ENCODE data around the gene ANP32B. TPM values are rescaled to one million over a fixed set of nuclear protein-coding genes. Genes with fewer than 3 reads are reported as not detected.

The ANP32B gene
- total and polyA plus RNA-seq, 2 experiments from 2014 or later, result 13.1 to 114 TPM

DNA sequence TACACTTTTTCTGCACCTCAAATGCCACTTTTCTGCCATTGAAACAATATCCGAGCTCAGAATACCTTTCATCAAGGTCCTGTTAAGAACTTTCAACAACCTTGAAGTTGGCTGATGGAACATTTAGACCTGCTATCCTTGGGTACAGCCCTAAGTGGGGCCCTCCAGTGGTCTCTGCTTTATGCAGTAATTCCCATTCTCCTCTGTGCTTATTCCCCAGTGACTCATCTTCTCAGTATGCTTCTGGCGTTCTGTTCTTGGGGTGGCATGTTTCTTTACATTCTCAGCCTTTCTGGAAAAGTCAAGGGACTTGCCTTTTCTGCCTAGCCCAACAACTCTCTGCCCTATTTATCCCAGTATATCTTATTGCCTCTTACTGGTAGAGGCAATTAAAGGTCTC is 7.1 kb downstream of the ANP32B start:
- Mint-ChIP-seq H3K4me3 (no peak overlapping the region), H3K9me3 (peaks cover 3% of the 10 kb centered on the region; the same call in 1 of the 3 replicates), H3K27ac (no peak overlapping the region), H3K36me3 (ENCODE audit: low read depth) (peaks cover 12% of the 10 kb centered on the region; the same call in 2 of the 3 replicates), H3K27me3 (ENCODE audit: insufficient read depth, low read depth, poor library complexity) (peaks cover 16% of the 10 kb centered on the region), H3K4me1 (peaks cover 17% of the 10 kb centered on the region)
- TF ChIP-seq EZH2phosphoT487 (IDR thresholded peaks at IDR 0.05; ENCODE audit: unreplicated experiment), result no peak
- TF ChIP-seq ZNF114 (CRISPR knock-in tag; IDR thresholded peaks at IDR 0.05), result no peak
- TF ChIP-seq, protein P1, sequence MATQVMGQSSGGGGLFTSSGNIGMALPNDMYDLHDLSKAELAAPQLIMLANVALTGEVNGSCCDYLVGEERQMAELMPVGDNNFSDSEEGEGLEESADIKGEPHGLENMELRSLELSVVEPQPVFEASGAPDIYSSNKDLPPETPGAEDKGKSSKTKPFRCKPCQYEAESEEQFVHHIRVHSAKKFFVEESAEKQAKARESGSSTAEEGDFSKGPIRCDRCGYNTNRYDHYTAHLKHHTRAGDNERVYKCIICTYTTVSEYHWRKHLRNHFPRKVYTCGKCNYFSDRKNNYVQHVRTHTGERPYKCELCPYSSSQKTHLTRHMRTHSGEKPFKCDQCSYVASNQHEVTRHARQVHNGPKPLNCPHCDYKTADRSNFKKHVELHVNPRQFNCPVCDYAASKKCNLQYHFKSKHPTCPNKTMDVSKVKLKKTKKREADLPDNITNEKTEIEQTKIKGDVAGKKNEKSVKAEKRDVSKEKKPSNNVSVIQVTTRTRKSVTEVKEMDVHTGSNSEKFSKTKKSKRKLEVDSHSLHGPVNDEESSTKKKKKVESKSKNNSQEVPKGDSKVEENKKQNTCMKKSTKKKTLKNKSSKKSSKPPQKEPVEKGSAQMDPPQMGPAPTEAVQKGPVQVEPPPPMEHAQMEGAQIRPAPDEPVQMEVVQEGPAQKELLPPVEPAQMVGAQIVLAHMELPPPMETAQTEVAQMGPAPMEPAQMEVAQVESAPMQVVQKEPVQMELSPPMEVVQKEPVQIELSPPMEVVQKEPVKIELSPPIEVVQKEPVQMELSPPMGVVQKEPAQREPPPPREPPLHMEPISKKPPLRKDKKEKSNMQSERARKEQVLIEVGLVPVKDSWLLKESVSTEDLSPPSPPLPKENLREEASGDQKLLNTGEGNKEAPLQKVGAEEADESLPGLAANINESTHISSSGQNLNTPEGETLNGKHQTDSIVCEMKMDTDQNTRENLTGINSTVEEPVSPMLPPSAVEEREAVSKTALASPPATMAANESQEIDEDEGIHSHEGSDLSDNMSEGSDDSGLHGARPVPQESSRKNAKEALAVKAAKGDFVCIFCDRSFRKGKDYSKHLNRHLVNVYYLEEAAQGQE (IDR thresholded peaks at IDR 0.05; ENCODE audit: unreplicated experiment), result no peak
- no peak for TF ChIP-seq ZNF331 (CRISPR knock-in tag; IDR thresholded peaks at IDR 0.05; ENCODE audit: low read depth)
- TF ChIP-seq, protein P2, sequence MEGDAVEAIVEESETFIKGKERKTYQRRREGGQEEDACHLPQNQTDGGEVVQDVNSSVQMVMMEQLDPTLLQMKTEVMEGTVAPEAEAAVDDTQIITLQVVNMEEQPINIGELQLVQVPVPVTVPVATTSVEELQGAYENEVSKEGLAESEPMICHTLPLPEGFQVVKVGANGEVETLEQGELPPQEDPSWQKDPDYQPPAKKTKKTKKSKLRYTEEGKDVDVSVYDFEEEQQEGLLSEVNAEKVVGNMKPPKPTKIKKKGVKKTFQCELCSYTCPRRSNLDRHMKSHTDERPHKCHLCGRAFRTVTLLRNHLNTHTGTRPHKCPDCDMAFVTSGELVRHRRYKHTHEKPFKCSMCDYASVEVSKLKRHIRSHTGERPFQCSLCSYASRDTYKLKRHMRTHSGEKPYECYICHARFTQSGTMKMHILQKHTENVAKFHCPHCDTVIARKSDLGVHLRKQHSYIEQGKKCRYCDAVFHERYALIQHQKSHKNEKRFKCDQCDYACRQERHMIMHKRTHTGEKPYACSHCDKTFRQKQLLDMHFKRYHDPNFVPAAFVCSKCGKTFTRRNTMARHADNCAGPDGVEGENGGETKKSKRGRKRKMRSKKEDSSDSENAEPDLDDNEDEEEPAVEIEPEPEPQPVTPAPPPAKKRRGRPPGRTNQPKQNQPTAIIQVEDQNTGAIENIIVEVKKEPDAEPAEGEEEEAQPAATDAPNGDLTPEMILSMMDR (conservative IDR thresholded peaks at IDR 0.05; ENCODE audit: low read depth in 2 of 2), result no peak
- no peak for TF ChIP-seq POLR2AphosphoS5 (IDR thresholded peaks at IDR 0.05; ENCODE audit: low read depth)
- no peak for TF ChIP-seq JUNB (IDR thresholded peaks at IDR 0.05; ENCODE audit: unreplicated experiment)
- TF ChIP-seq CREB1 (CRISPR knock-in tag; IDR thresholded peaks at IDR 0.05; ENCODE audit: low read depth), result no peak
- TF ChIP-seq EZH2 (IDR thresholded peaks at IDR 0.05; ENCODE audit: low read depth, unreplicated experiment), result no peak
- TF ChIP-seq, protein P3, sequence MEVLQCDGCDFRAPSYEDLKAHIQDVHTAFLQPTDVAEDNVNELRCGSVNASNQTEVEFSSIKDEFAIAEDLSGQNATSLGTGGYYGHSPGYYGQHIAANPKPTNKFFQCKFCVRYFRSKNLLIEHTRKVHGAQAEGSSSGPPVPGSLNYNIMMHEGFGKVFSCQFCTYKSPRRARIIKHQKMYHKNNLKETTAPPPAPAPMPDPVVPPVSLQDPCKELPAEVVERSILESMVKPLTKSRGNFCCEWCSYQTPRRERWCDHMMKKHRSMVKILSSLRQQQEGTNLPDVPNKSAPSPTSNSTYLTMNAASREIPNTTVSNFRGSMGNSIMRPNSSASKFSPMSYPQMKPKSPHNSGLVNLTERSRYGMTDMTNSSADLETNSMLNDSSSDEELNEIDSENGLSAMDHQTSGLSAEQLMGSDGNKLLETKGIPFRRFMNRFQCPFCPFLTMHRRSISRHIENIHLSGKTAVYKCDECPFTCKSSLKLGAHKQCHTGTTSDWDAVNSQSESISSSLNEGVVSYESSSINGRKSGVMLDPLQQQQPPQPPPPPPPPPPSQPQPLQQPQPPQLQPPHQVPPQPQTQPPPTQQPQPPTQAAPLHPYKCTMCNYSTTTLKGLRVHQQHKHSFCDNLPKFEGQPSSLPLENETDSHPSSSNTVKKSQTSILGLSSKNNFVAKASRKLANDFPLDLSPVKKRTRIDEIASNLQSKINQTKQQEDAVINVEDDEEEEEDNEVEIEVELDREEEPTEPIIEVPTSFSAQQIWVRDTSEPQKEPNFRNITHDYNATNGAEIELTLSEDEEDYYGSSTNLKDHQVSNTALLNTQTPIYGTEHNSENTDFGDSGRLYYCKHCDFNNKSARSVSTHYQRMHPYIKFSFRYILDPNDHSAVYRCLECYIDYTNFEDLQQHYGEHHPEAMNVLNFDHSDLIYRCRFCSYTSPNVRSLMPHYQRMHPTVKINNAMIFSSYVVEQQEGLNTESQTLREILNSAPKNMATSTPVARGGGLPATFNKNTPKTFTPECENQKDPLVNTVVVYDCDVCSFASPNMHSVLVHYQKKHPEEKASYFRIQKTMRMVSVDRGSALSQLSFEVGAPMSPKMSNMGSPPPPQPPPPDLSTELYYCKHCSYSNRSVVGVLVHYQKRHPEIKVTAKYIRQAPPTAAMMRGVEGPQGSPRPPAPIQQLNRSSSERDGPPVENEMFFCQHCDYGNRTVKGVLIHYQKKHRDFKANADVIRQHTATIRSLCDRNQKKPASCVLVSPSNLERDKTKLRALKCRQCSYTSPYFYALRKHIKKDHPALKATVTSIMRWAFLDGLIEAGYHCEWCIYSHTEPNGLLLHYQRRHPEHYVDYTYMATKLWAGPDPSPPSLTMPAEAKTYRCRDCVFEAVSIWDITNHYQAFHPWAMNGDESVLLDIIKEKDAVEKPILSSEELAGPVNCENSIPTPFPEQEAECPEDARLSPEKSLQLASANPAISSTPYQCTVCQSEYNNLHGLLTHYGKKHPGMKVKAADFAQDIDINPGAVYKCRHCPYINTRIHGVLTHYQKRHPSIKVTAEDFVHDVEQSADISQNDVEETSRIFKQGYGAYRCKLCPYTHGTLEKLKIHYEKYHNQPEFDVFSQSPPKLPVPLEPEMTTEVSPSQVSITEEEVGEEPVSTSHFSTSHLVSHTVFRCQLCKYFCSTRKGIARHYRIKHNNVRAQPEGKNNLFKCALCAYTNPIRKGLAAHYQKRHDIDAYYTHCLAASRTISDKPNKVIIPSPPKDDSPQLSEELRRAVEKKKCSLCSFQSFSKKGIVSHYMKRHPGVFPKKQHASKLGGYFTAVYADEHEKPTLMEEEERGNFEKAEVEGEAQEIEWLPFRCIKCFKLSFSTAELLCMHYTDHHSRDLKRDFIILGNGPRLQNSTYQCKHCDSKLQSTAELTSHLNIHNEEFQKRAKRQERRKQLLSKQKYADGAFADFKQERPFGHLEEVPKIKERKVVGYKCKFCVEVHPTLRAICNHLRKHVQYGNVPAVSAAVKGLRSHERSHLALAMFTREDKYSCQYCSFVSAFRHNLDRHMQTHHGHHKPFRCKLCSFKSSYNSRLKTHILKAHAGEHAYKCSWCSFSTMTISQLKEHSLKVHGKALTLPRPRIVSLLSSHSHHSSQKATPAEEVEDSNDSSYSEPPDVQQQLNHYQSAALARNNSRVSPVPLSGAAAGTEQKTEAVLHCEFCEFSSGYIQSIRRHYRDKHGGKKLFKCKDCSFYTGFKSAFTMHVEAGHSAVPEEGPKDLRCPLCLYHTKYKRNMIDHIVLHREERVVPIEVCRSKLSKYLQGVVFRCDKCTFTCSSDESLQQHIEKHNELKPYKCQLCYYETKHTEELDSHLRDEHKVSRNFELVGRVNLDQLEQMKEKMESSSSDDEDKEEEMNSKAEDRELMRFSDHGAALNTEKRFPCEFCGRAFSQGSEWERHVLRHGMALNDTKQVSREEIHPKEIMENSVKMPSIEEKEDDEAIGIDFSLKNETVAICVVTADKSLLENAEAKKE (CRISPR knock-in tag; IDR thresholded peaks at IDR 0.05), result no peak
- no peak for TF ChIP-seq NANOG (IDR thresholded peaks at IDR 0.05; ENCODE audit: borderline replicate concordance)
- TF ChIP-seq, protein P4, sequence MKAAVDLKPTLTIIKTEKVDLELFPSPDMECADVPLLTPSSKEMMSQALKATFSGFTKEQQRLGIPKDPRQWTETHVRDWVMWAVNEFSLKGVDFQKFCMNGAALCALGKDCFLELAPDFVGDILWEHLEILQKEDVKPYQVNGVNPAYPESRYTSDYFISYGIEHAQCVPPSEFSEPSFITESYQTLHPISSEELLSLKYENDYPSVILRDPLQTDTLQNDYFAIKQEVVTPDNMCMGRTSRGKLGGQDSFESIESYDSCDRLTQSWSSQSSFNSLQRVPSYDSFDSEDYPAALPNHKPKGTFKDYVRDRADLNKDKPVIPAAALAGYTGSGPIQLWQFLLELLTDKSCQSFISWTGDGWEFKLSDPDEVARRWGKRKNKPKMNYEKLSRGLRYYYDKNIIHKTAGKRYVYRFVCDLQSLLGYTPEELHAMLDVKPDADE (IDR thresholded peaks at IDR 0.05), result no peak
- no peak for TF ChIP-seq STAT1 (IDR thresholded peaks at IDR 0.05; ENCODE audit: unreplicated experiment)
- Histone ChIP-seq H4K20me1 (replicated peaks; ENCODE audit: insufficient read depth) (peaks cover 71% of the 10 kb centered on the region), H3F3A (replicated peaks; ENCODE audit: low read depth) (no peaks in the 10 kb centered on the region), H3K4me1 (ENCODE audit: insufficient read depth) (peaks cover 20% of the 10 kb centered on the region; the same call in 1 of the 2 replicates), H3K79me2 (replicated peaks; ENCODE audit: insufficient read depth) (peaks cover 99% of the 10 kb centered on the region), H3K27ac (ENCODE audit: low read depth) (no peak overlapping the region), H2AFZ (no peak overlapping the region), H3K9me2 (ENCODE audit: insufficient read depth) (no peaks in the 10 kb centered on the region), H3K4me2 (no peak overlapping the region), H3K4me3 (no peak overlapping the region), H3K36me3 (ENCODE audit: insufficient read depth) (no peaks in the 10 kb centered on the region; the same call in 1 of the 2 replicates), H3K27me3 (ENCODE audit: insufficient read depth) (peaks cover 22% of the 10 kb centered on the region)
- ATAC-seq, result peak; percentile 35; the same call in 1 of the 3 replicates
- DNase-seq (ENCODE audit: low spot score), result peak; percentile 18

Measured in GM23338 (cell line).